Measurements from ENCODE around the gene AFAP1L2.

- no peak for TF ChIP-seq CTCF (IDR thresholded peaks at IDR 0.05; ENCODE audit: low read length)
- no peak for TF ChIP-seq EZH2 (optimal IDR thresholded peaks at IDR 0.05; ENCODE audit: low read depth, low read length)
- no peak for TF ChIP-seq EZH2phosphoT487 (IDR thresholded peaks at IDR 0.05; ENCODE audit: low read length)
Measured at GRCh38 chr10:114432566-114433093, 28.3 kb upstream of the AFAP1L2 start.
